Measurements from ENCODE around the gene ASH1L. TPM values are rescaled to one million over a fixed set of nuclear protein-coding genes. Genes with fewer than 3 reads are reported as not detected.
"Not testable (repeated sequence)": the region's sequence is repeated elsewhere in the genome, so short reads cannot be mapped to it uniquely, and the experiment has no call there.

ASH1L gene
- total RNA-seq, 1 donor, result 59.8 TPM

- not testable (repeated sequence) for H3K4me1 ChIP-seq (ENCODE audit: insufficient read depth, low read length); H3K9me3 ChIP-seq (ENCODE audit: low read depth, low read length); H3K4me3 ChIP-seq (ENCODE audit: low read length)
- peaks cover 20% of the 10 kb centered on the region for H3K27me3 ChIP-seq (ENCODE audit: insufficient read depth, low read length)
Observed at GRCh38 chr1:155291006-155291405, 271.6 kb downstream of the ASH1L start.

- Histone ChIP-seq H3K4me1 (ENCODE audit: insufficient read depth, low read length) (no peaks in the 10 kb centered on the region), H3K9me3 (ENCODE audit: low read depth, low read length) (no peaks in the 10 kb centered on the region), H3K4me3 (ENCODE audit: low read length) (no peak overlapping the region), H3K27me3 (ENCODE audit: insufficient read depth, low read length) (no peaks in the 10 kb centered on the region)
Observed at GRCh38 chr1:155287987-155288543, 274.5 kb downstream of the ASH1L start.

GRCh38 chr1:155286544-155286943, 276.1 kb downstream of the ASH1L start:
- Histone ChIP-seq H3K27me3 (ENCODE audit: insufficient read depth, low read length) (no peaks in the 10 kb centered on the region), H3K4me3 (ENCODE audit: low read length) (no peak overlapping the region), H3K4me1 (ENCODE audit: insufficient read depth, low read length) (no peaks in the 10 kb centered on the region), H3K9me3 (ENCODE audit: low read depth, low read length) (no peaks in the 10 kb centered on the region)

DNA sequence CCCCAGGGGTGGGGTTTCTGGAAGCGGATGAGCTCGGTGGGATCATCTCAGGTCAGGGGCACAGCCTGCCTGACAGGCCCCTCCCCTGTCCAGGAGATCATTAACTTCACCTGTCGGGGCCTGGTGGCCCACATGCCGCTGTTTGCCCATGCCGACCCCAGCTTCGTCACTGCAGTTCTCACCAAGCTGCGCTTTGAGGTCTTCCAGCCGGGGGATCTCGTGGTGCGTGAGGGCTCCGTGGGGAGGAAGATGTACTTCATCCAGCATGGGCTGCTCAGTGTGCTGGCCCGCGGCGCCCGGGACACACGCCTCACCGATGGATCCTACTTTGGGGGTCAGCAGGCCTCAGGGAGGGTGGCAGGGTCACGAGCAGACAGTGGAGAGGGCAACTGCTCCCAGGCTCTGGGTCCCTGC, 277.0 kb downstream of the ASH1L start:
- Histone ChIP-seq H3K27me3 (ENCODE audit: insufficient read depth, low read length) (no peaks in the 10 kb centered on the region), H3K4me1 (ENCODE audit: insufficient read depth, low read length) (no peaks in the 10 kb centered on the region), H3K4me3 (ENCODE audit: low read length) (no peak overlapping the region), H3K9me3 (ENCODE audit: low read depth, low read length) (no peaks in the 10 kb centered on the region)

Other genes with a start within 250 kb of the ASH1L start
- 6.6 TPM for gene RUSC1, start 241.9 kb downstream of the ASH1L start, total RNA-seq
- gene MSTO1, start 47.4 kb upstream of the ASH1L start, total RNA-seq, result 15.0 TPM
- gene YY1AP1, start 126.0 kb upstream of the ASH1L start, total RNA-seq, result 226 TPM
- 111 TPM for gene DAP3, start 126.3 kb upstream of the ASH1L start, total RNA-seq